HG03439 (cell line): Measurements from ENCODE around the gene MAPKBP1.
A peak's percentile ranks its signal among the peaks of the same experiment; 100 is the strongest.
"Not testable (repeated sequence)": the region's sequence is repeated elsewhere in the genome, so short reads cannot be mapped to it uniquely, and the experiment has no call there.

Experiments
- ATAC-seq: cut with Tn5 transposase; IDR thresholded peaks from one replicate; pipeline ENCODE4 v1.9.1; 2021; ENCODE audit warnings: mild to moderate bottlenecking, moderate library complexity; ENCODE audit not compliant: unreplicated experiment

The MAPKBP1 gene

GRCh38 chr15:41825572-41826535 lies 51.6 kb downstream of the MAPKBP1 start:
- ATAC-seq = no peak

DNA sequence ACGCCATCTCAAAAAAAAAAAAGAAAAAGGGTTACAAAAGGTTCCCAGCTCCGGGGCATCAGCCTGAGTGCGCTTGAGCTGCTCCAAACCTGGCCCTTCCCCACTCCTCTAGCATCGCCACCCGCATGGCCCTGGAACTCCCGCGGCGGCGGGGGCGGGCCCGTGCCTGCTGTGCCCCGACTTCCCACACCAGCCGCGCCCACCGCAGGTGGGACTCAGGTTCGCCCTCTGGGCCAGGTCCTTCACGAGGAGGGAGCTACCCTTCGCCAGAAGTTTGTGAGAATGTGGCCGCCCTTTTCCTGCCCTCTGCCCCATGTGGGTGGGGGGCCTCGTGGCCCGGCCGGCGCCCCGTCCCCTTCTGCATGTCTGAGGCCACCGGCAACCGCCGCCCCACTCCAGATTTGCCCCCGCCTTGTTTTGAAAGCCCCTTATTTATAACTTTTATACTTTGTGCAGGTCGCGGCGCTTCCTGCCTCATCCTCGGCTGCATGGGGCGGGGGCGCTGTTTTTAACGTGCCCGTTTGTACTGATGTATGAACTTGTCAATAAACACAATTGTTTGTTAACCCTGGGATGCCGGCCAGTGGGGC lies 53.1 kb downstream of the MAPKBP1 start:
- no peak for ATAC-seq

GRCh38 chr15:41827880-41828806 lies 53.9 kb downstream of the MAPKBP1 start, which contains the start of gene JMJD7:
Gene JMJD7 (plus strand): TSS chr15:41828092. CDS start chr15:41828125, 33 bp downstream.
- peak; percentile 75 for ATAC-seq

DNA sequence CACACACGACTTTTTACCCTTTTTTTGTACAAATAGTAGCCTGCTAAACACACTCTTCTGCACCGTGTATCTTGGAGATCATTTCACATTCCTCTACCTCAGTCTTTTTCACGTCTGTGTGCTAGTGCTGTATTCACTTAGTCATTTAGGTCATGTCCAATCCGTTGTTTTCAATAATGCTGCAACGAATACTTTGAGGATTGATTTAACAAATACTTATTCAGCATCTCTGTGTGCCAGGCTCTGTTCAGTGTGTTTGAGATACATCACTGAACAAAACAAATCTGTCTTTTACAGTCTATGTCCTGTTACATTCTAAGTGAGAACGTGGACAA lies 54.5 kb downstream of the MAPKBP1 start:
- no peak for ATAC-seq

GRCh38 chr15:41829959-41830646 lies 55.8 kb downstream of the MAPKBP1 start:
- no peak for ATAC-seq

DNA sequence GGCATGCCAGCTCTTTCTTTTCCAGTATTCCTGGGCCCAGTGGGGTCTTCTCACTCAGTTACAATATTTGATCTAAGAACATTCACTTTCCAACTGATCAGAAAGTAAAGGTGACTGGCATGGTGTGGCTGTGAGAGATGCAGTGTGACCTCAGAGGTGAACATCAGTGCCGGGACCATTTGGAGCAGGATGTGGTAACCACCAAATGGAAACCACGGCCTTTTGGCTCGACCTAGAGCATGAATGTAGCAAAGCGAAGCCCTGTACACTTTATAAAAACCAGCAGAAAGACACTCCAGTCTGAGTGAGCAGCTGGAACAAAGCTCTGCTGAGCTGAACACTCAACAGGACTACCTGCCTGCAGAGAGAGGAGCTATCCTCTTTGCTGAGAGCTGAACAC lies 57.0 kb downstream of the MAPKBP1 start:
- ATAC-seq = not testable (repeated sequence)

- ATAC-seq = no peak
Observed at GRCh38 chr15:41832208-41832607, 57.9 kb downstream of the MAPKBP1 start.

DNA sequence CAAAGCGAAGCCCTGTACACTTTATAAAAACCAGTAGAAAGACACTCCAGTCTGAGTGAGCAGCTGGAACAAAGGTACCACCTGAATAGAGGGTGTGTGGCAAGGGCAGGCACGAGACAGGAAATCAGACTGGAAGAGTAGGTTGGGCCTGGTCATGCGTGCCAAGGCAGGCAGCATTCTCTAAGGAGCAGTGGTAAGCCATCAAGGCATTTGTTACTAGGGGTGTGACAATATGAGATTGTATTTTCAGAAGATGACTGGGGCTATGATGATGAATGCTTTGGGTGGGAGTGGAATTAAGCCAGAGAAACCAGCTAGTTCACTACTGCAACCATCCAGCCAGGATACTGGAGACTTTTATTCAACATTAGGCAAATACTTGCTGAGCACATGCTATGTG lies 58.6 kb downstream of the MAPKBP1 start:
- no peak for ATAC-seq

GRCh38 chr15:41834096-41834495 lies 59.8 kb downstream of the MAPKBP1 start:
- ATAC-seq = no peak

DNA sequence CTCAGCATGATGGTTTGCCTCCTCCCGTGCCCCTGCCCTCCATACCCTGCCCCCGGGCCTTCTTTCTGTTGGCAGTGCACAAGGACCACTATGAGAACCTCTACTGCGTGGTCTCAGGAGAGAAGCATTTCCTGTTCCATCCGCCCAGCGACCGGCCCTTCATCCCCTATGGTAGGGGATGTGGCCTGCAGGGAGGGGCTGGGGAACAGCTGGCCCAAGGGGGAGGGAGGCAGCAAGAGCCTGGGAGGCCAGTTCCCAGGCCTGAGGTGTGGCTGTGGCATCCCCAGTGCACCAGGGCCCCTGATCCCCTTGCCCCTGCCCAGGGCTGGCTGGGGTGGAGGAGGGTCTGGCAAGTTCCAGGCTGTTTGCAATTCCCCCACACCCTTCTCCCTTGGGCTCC lies 61.8 kb downstream of the MAPKBP1 start:
- ATAC-seq = no peak

DNA sequence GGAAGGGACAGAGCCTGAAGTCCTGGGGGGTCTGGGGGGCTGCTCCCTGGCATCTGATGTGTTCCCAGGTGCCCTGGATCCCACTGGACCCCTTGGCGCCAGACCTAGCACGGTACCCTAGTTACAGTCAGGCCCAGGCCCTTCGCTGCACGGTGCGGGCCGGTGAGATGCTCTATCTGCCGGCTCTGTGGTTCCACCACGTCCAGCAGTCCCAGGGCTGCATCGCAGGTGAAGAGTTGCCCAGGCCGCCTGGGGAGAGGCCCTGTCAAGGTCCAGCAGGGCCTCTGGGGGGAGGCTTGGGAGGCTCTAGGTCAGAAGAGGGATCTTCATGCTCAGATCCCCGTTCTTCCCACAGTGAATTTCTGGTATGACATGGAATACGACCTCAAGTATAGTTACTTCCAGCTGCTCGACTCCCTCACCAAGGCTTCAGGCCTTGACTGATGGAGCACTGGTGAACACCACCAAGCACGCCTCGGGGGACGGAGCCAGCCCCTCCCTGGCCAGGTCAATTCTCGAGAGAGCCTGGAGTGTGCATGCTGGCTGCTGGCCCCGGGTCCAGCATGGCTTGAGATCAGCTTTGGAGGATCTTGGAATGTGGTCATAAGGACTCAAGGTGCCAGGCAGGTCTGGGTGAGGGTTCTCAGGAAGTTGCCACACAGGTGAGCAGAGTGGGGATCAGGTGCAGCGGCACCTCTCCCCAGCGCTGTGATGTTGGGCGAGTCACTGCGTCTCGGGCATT lies 62.6 kb downstream of the MAPKBP1 start:
- no peak for ATAC-seq

GRCh38 chr15:41838400-41838897 lies 64.2 kb downstream of the MAPKBP1 start, which contains the start of gene PLA2G4B:
Gene PLA2G4B (plus strand): TSS chr15:41838847. CDS start chr15:41838914, 67 bp downstream.
- no peak for ATAC-seq

GRCh38 chr15:41839781-41840491 lies 65.7 kb downstream of the MAPKBP1 start:
- no peak for ATAC-seq

DNA sequence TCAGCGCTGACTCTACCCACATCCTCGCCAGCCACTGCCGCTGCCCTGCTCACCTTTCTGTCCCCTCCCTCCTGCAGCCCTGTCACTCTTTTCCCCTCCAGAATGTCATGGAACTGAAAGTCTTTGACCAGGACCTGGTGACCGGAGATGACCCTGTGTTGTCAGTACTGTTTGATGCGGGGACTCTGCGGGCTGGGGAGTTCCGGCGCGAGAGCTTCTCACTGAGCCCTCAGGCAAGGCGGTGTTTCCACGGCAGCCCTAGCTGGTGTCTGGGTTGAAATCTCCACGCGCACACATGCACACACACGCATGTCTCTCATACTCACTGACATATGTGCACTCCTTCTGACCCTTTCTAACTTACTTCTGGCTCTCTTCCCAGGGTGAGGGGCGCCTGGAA lies 66.4 kb downstream of the MAPKBP1 start:
- ATAC-seq = no peak

DNA sequence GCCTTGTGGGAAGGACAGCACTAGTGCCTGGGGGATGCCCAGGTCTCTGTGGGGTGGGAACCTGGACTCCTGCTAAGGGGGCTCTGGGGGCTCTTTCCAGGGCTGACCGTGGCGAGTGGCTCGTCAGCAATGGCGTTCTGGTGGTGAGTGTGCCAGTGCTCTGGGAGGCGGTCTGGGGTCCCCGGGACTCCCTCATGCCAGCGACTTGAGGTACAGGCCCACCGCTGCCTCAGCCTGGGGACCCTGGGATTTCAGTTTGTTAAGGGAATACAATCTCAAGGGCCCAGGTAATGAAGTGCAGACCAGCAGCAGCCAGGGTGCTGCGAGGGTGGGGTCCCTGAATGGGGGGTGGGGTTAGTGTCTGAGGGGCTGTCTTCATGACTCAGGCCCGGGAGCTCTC lies 66.8 kb downstream of the MAPKBP1 start:
- no peak for ATAC-seq

DNA sequence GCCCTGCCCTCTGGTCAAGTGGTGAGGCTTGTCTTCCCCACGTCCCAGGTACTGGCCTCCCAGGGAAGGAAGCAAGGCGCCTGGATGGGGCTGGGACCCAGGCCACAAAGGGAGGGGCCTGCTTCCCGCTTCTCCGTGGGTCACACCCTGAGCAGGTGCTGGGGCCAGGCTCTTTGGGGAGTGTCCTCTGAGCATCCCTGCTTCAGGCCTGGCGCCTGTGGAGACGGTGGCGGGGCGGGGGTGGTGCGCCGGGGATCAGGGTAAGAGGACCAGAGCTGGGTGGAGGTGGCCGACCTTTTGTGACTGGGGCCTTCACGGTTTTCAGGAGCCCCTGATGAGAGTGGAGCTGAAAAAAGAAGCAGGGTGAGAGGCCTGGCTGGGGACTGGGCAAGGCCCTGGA lies 67.9 kb downstream of the MAPKBP1 start:
- no peak for ATAC-seq

DNA sequence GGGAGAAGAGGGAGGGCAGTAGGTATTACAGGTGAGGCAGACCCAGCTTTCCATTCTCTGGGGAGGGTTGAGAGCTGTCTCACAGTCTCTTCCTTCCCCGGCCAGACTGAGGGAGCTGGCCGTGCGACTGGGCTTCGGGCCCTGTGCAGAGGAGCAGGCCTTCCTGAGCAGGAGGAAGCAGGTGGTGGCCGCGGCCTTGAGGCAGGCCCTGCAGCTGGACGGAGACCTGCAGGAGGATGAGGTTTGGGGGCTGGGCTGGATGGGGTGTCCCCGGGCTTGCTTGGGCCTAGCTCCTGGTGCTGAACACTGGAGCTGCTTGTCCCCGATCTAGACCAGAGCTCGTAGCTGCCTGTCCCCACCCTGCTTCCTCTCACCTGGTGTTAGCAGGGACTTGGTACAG lies 69.3 kb downstream of the MAPKBP1 start:
- ATAC-seq = no peak

DNA sequence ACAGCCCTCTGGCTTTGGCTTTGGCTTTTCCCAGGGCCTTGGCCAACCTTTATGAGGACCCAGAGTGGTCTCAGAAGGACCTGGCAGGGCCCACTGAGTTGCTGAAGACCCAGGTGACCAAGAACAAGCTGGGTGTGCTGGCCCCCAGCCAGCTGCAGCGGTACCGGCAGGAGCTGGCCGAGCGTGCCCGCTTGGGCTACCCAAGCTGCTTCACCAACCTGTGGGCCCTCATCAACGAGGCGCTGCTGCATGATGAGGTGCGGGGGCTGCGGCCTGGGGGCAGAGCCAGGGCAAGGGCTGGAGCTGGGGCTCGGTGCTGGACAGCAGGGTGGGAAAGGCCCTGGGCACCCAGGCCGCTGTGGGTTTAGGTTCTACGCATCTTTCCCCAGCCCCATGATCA lies 70.5 kb downstream of the MAPKBP1 start:
- no peak for ATAC-seq

- ATAC-seq = no peak
Observed at GRCh38 chr15:41847206-41847605, 72.9 kb downstream of the MAPKBP1 start.
